ENCODE results near the gene IMPDH2.

IMPDH2 gene

GRCh38 chr3:49022688-49023171 lies 6.5 kb downstream of the IMPDH2 start:
- TF ChIP-seq CTCF (IDR thresholded peaks at IDR 0.05; ENCODE audit: control insufficient read depth, extremely low read depth, insufficient read depth) = no peak
- DNase-seq (ENCODE audit: low read depth) = no peak
- peak overlapping the region; percentile 92 for H3K4me3 ChIP-seq (ENCODE audit: low read depth, low read length)

- peak; percentile 85 for DNase-seq (ENCODE audit: low read depth)
- TF ChIP-seq CTCF (IDR thresholded peaks at IDR 0.05; ENCODE audit: control insufficient read depth, extremely low read depth, insufficient read depth) = peak; percentile 99
- peak within 1 kb of the TSS; percentile 92 for H3K4me3 ChIP-seq (ENCODE audit: low read depth, low read length)
Observed at GRCh38 chr3:49021813-49022687, 7.1 kb downstream of the IMPDH2 start, which contains the start of gene NDUFAF3. Gene NDUFAF3, plus strand, starts transcription at chr3:49022121. Its CDS starts 24 bp downstream, at chr3:49022145.

GRCh38 chr3:49021213-49021812 lies 7.9 kb downstream of the IMPDH2 start:
- DNase-seq (ENCODE audit: low read depth) = peak; percentile 92

GRCh38 chr3:49020330-49021212 lies 8.6 kb downstream of the IMPDH2 start:
- H3K4me3 ChIP-seq (ENCODE audit: low read depth, low read length) = peak overlapping the region; percentile 92
- no peak for TF ChIP-seq CTCF (IDR thresholded peaks at IDR 0.05; ENCODE audit: control insufficient read depth, extremely low read depth, insufficient read depth)
- no peak for DNase-seq (ENCODE audit: low read depth)

More at GRCh38 chr3:49021213-49021812, 7.9 kb downstream of the IMPDH2 start:
- no peak for TF ChIP-seq CTCF (IDR thresholded peaks at IDR 0.05; ENCODE audit: control insufficient read depth, extremely low read depth, insufficient read depth)
- H3K4me3 ChIP-seq (ENCODE audit: low read depth, low read length) = peak overlapping the region; percentile 92

GRCh38 chr3:49019941-49020329 lies 9.3 kb downstream of the IMPDH2 start:
- DNase-seq (ENCODE audit: low read depth) = no peak
- no peak for TF ChIP-seq CTCF (IDR thresholded peaks at IDR 0.05; ENCODE audit: control insufficient read depth, extremely low read depth, insufficient read depth)
- H3K4me3 ChIP-seq (ENCODE audit: low read depth, low read length) = peak overlapping the region; percentile 92

GRCh38 chr3:49018707-49019006 lies 10.5 kb downstream of the IMPDH2 start:
- no peak for TF ChIP-seq CTCF (IDR thresholded peaks at IDR 0.05; ENCODE audit: control insufficient read depth, extremely low read depth, insufficient read depth)
- no peak for DNase-seq (ENCODE audit: low read depth)
- H3K4me3 ChIP-seq (ENCODE audit: low read depth, low read length) = peak overlapping the region; percentile 74

Data from LNCaP clone FGC (cell line).